ENCODE data around the gene PCYT1B.

DNA sequence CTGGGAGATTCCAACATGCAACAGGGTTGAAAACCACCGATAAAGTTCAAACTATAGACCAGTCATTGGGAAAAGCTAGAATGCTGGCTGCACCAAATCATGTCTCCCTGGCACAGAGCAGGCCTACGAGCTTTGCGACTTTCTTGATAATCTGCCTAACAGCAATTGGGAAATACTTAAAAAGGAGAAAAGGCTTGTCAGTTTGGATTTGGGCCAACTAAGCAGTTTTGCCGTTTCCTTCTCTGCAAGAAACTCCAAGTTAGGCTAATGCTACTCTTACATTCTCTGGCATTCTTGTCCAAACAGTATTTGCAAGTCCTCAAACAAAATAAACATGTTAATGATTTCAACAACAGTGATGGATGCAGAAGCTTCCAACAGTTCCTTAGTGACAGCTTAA is 94.1 kb downstream of the PCYT1B start:
- no peak for TF ChIP-seq CTCF (IDR thresholded peaks at IDR 0.05)
- no peak for TF ChIP-seq EZH2 (IDR thresholded peaks at IDR 0.05)
- no peak for TF ChIP-seq EZH2phosphoT487 (IDR thresholded peaks at IDR 0.05)
